KMS-11 (cell line): Measurements from ENCODE around the gene GNB1.

ENCODE experiments used
- H2AFZ ChIP-seq: fragments of 200-600 bp; sonication (generic); 2 replicates; pipeline ENCODE4 v1.6.1; 2016; ENCODE audit warnings: antibody characterized with exemption, mixed run types, low read depth
- H3K27ac ChIP-seq: fragments of 200-600 bp; sonication (generic); 2 replicates; pipeline ENCODE4 v1.6.1; 2016; ENCODE audit warnings: mild to moderate bottlenecking, mixed run types
- H3K27me3 ChIP-seq: fragments of 200-600 bp; sonication (generic); 2 replicates; pipeline ENCODE4 v1.6.1; 2017; ENCODE audit warnings: mild to moderate bottlenecking, low read depth, mixed run types, moderate library complexity; ENCODE audit not compliant: insufficient read depth
- H3K36me3 ChIP-seq: fragments of 200-600 bp; sonication (generic); 2 replicates; pipeline ENCODE4 v1.6.1; 2017; ENCODE audit warnings: mild to moderate bottlenecking, mixed run types; ENCODE audit not compliant: insufficient read depth
- H3K4me1 ChIP-seq: fragments of 200-600 bp; sonication (generic); 2 replicates; pipeline ENCODE4 v1.6.1; 2016; ENCODE audit warnings: mild to moderate bottlenecking, low read depth, mixed run types; ENCODE audit not compliant: poor library complexity, severe bottlenecking
- H3K4me2 ChIP-seq: fragments of 200-600 bp; sonication (generic); 2 replicates; pipeline ENCODE4 v1.7.0; 2016; ENCODE audit warnings: mild to moderate bottlenecking, mixed run types
- H3K4me3 ChIP-seq: fragments of 200-600 bp; sonication (generic); IDR thresholded peaks from 2 replicates; pipeline ENCODE4 v1.6.1; 2017; ENCODE audit warnings: low read depth, low read length, mixed read lengths; ENCODE audit not compliant: insufficient read depth
- H3K79me2 ChIP-seq: fragments of 200-600 bp; sonication (generic); 2 replicates; pipeline ENCODE4 v1.6.1; 2016; ENCODE audit warnings: low read depth, mixed run types; ENCODE audit not compliant: insufficient read depth
- H3K9ac ChIP-seq: fragments of 200-600 bp; sonication (generic); 2 replicates; pipeline ENCODE4 v1.6.1; 2016; ENCODE audit warnings: mild to moderate bottlenecking, mixed run types
- H4K20me1 ChIP-seq: fragments of 200-600 bp; sonication (generic); 2 replicates; pipeline ENCODE4 v1.6.1; 2016; ENCODE audit warnings: mild to moderate bottlenecking, mixed run types; ENCODE audit not compliant: insufficient read depth
- CTCF ChIP-seq: fragments of 200-600 bp; sonication (generic); conservative IDR thresholded peaks from 2 replicates; pipeline ENCODE4 v1.6.1; 2017; ENCODE audit warnings: low read depth, mild to moderate bottlenecking, antibody characterized with exemption, low read length, moderate library complexity, mixed read lengths

GNB1 gene

GRCh38 chr1:1926346-1926811, 35.5 kb upstream of the GNB1 start:
- Histone ChIP-seq H3K27me3 (peaks cover 66% of the 10 kb centered on the region), H3K4me3 (no peak overlapping the region), H3K36me3 (no peaks in the 10 kb centered on the region), H3K79me2 (no peaks in the 10 kb centered on the region), H4K20me1 (no peaks in the 10 kb centered on the region), H3K27ac (no peak overlapping the region), H3K4me1 (no peaks in the 10 kb centered on the region), H3K9ac (no peak overlapping the region), H2AFZ (no peak overlapping the region), H3K4me2 (no peak overlapping the region)
- TF ChIP-seq CTCF, result no peak

- H3K9ac ChIP-seq, result no peak overlapping the region
- H3K27me3 ChIP-seq, result peaks cover 64% of the 10 kb centered on the region
- no peak overlapping the region for H3K27ac ChIP-seq
- no peak overlapping the region for H2AFZ ChIP-seq
- no peak for TF ChIP-seq CTCF
- H3K36me3 ChIP-seq, result no peaks in the 10 kb centered on the region
- no peaks in the 10 kb centered on the region for H4K20me1 ChIP-seq
- H3K79me2 ChIP-seq, result no peaks in the 10 kb centered on the region
- no peak overlapping the region for H3K4me2 ChIP-seq
- no peak overlapping the region for H3K4me3 ChIP-seq
- H3K4me1 ChIP-seq, result no peaks in the 10 kb centered on the region
These were observed 34.8 kb upstream of the GNB1 start for GRCh38 chr1:1925437-1926345.

- Histone ChIP-seq H4K20me1 (no peaks in the 10 kb centered on the region), H3K27ac (no peak overlapping the region), H3K4me2 (no peak overlapping the region), H3K9ac (no peak overlapping the region), H3K36me3 (no peaks in the 10 kb centered on the region), H3K4me1 (no peaks in the 10 kb centered on the region), H3K4me3 (no peak overlapping the region), H2AFZ (no peak overlapping the region), H3K79me2 (no peaks in the 10 kb centered on the region), H3K27me3 (peaks cover 60% of the 10 kb centered on the region)
- no peak for TF ChIP-seq CTCF
These were observed 34.0 kb upstream of the GNB1 start for GRCh38 chr1:1924849-1925248.

GRCh38 chr1:1924386-1924785, 33.5 kb upstream of the GNB1 start:
- no peak for TF ChIP-seq CTCF
- no peak overlapping the region for H3K9ac ChIP-seq

More at GRCh38 chr1:1924386-1924785, 33.5 kb upstream of the GNB1 start:
- Histone ChIP-seq H4K20me1 (no peaks in the 10 kb centered on the region), H3K4me3 (no peak overlapping the region), H3K36me3 (no peaks in the 10 kb centered on the region), H3K27me3 (peaks cover 58% of the 10 kb centered on the region), H3K4me2 (no peak overlapping the region), H3K79me2 (no peaks in the 10 kb centered on the region), H2AFZ (no peak overlapping the region), H3K27ac (no peak overlapping the region), H3K4me1 (no peaks in the 10 kb centered on the region)
